ENCODE data around the gene ITGA8.
"Not testable (repeated sequence)": the region's sequence is repeated elsewhere in the genome, so short reads cannot be mapped to it uniquely, and the experiment has no call there.

The ITGA8 gene

DNA sequence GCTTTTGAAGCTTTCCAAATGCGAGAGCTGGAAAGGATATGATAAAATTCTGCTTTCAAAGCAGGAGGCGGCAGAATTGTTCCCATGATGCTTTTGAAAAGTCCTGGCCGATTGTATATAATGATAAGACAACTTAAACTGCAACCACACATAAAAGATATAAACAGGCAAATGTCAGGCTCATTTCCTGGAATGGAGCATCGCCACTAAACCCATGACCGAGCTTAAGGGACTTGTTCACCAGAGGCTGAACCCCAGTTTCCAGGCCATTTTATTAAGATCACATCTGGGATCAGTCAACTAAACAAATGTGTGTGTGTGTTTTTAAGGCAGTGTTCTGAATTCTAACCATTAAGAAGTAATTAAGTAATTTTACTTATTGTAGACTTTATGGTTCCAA is 131.6 kb downstream of the ITGA8 start:
- ChIA-PET CTCF (no interaction called here), POLR2A (no interaction called here)
- no peak for DNase-seq (ENCODE audit: extremely low spot score)
- TF ChIP-seq, protein P1, sequence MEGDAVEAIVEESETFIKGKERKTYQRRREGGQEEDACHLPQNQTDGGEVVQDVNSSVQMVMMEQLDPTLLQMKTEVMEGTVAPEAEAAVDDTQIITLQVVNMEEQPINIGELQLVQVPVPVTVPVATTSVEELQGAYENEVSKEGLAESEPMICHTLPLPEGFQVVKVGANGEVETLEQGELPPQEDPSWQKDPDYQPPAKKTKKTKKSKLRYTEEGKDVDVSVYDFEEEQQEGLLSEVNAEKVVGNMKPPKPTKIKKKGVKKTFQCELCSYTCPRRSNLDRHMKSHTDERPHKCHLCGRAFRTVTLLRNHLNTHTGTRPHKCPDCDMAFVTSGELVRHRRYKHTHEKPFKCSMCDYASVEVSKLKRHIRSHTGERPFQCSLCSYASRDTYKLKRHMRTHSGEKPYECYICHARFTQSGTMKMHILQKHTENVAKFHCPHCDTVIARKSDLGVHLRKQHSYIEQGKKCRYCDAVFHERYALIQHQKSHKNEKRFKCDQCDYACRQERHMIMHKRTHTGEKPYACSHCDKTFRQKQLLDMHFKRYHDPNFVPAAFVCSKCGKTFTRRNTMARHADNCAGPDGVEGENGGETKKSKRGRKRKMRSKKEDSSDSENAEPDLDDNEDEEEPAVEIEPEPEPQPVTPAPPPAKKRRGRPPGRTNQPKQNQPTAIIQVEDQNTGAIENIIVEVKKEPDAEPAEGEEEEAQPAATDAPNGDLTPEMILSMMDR (IDR thresholded peaks at IDR 0.05; ENCODE audit: control extremely low read depth, extremely low read depth, low read depth, missing control alignments), result no peak

DNA sequence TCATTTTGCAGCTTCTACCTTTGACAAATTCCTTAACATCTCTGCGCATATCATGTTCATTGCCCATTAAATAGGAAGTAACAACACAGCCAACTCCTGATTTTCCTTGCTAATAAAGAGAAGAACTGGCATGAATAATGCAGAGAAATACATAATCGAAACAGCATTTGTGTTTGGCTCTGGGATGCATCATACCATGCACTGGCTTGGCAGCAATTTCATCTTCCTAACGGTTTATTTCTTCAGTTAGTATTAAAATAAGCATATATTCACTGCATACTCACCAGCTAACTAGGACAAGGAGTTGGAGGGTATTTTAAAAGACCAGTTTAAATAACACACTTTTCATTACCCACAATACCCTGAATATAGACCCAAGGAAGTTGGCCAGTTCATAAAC is 132.5 kb downstream of the ITGA8 start:
- POLR2A ChIA-PET, result no interaction called here
- TF ChIP-seq, protein P1 (IDR thresholded peaks at IDR 0.05; ENCODE audit: control extremely low read depth, extremely low read depth, low read depth, missing control alignments), result no peak
- DNase-seq (ENCODE audit: extremely low spot score), result no peak
- CTCF ChIA-PET, result no interaction called here

DNA sequence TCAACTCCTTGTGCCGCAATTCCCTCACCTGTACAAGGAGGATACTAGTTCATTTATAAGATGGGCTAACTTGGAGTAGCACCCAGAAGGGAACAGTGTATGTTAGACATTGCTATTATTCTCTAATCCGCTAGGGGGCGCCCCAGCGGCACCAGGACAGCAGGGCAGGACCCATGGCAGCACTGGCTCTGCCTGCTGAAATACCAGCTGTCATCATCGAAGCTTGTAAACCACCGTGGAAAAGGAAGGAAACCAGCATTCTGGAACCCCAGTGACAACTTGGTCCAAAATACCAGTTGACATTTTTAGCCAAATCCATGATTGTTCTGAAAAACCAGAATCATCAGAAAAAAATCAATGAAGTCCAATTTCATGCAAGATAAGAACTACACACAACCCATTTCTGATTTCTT is 134.4 kb downstream of the ITGA8 start:
- CTCF ChIA-PET, result interaction anchor here (0.7 to 1.7 kb wide), 6 partner anchors 11 to 355 kb away, joined by 3 to 9 read pairs (median 4); no protein-coding TSS in a partner anchor
- POLR2A ChIA-PET, result no interaction called here
- peak; percentile 39 for DNase-seq (ENCODE audit: extremely low spot score)
- TF ChIP-seq, protein P1 (IDR thresholded peaks at IDR 0.05; ENCODE audit: control extremely low read depth, extremely low read depth, low read depth, missing control alignments), result peak; percentile 53

DNA sequence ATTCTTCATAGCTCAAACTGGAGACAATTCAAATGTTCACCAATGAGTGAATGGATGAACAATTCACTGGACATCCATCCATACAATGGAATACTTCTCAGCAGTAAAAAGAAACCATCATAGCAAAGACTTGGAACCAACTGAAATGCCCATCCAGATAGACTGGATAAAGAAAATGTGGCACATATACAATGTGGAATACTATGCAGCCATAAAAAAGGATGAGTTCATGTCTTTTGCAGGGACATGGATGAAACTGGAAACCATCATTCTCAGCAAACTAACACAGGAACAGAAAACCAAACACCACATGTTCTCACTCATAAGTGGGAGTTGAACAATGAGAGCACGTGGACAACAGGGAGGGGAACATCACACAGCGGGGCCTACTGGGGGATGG is 136.8 kb downstream of the ITGA8 start:
- POLR2A ChIA-PET; CTCF ChIA-PET; DNase-seq (ENCODE audit: extremely low spot score): not testable (repeated sequence)

DNA sequence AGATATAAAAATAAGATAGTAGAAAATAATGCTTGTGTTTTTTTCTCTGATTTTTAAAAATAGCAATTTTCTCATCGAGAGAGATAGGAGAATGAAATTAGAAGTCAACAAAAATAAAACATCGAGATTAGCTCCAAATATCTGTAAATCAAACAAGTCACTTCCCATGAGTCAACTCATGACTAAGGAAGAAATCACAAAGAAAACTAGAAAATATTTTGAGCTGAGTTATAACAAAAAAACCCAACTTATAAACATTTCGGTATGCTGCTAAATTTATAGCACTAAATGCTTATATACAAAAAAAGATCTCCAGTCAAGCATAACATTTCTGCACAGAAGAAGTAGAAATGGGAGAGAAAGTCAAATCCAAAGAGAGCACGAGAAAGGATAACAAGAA is 140.1 kb downstream of the ITGA8 start:
- DNase-seq (ENCODE audit: extremely low spot score), result no peak
- CTCF ChIA-PET, result interaction anchor here (1.6 kb wide), 1 partner anchor 16 kb away, joined by 4 read pairs; no protein-coding TSS in a partner anchor
- POLR2A ChIA-PET, result no interaction called here
- TF ChIP-seq, protein P1 (IDR thresholded peaks at IDR 0.05; ENCODE audit: control extremely low read depth, extremely low read depth, low read depth, missing control alignments), result no peak

DNA sequence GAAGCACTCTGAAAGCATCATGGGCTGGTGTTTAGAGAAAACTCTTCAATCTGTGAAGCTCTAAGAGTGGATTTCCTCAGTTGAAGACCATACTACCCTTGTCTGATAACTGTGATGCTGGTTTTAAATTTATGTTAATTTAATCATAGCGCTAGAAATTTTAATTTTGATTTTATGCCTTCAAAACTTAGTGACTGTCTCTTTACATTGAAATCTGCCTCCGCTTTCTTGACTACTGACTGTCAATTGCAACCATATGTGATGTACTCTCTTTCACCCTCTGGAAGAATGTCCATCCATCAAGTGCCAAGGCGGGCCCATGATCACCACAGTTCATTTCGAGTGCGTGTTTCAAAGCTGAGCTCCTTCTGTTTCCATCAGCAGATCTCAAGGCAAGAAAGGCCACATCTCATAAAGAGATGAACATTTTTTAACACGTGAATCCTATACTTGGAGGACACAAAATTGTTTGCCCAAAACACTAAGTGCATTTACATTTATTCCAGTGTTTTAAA is 147.1 kb downstream of the ITGA8 start:
- ChIA-PET POLR2A (no interaction called here), CTCF (interaction anchor here (1.0 kb wide), 1 partner anchor 13 kb away, joined by 3 read pairs; no protein-coding TSS in a partner anchor)
- DNase-seq (ENCODE audit: extremely low spot score), result no peak
- TF ChIP-seq, protein P1 (IDR thresholded peaks at IDR 0.05; ENCODE audit: control extremely low read depth, extremely low read depth, low read depth, missing control alignments), result no peak

DNA sequence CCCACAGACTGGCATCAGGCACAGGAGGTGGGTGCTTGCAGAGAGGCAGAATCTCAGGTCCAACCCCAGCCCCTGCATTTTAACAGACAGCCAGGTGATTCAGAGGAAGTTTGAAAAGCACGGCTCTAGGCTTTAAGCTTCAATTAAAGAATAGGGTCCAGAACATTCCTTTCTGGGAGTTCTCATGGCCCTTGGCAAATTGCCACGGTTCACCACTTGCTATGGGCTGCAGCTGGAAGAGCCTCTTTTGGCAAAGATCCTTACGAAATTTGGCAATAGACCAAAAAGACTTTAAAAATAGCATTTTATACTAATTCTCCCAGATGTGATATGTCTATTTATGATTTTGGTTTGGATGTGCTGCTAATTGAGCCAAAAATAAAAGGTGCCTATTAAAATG is 148.1 kb downstream of the ITGA8 start:
- no peak for DNase-seq (ENCODE audit: extremely low spot score)
- TF ChIP-seq, protein P1 (IDR thresholded peaks at IDR 0.05; ENCODE audit: control extremely low read depth, extremely low read depth, low read depth, missing control alignments), result no peak
- ChIA-PET POLR2A (no interaction called here), CTCF (no interaction called here)
